Measurements from ENCODE around the gene ABLIM3. TPM values are rescaled to one million over a fixed set of nuclear protein-coding genes. Genes with fewer than 3 reads are reported as not detected.

ABLIM3 gene
- total and polyA plus RNA-seq, 10 of the 15 experiments (the other 5 are each of a cell fraction or from before 2014, with no cell fraction given), result 0.03 TPM; not detected in 9

- CTCF ChIA-PET, result interaction anchor here (1.3 to 1.8 kb wide), 2 partner anchors 17 to 236 kb away, joined by 4 to 6 read pairs; no protein-coding TSS in a partner anchor
- no peak overlapping the region for H2AFZ ChIP-seq (ENCODE audit: control insufficient read depth, low read depth, low read length)
- WGBS (ENCODE audit: insufficient coverage, insufficient replicate concordance, low lambda C conversion rate, missing lambda C conversion rate), result 60% methylated on average over 20 of the region's 20 CpGs
- TF ChIP-seq RAD21 (IDR thresholded peaks at IDR 0.05; ENCODE audit: insufficient read depth, low read depth, low read length), result no peak
- TF ChIP-seq ETV6 (conservative IDR thresholded peaks at IDR 0.05 in 1 of 2, IDR thresholded peaks at IDR 0.05 in 1 of 2; ENCODE audit: borderline replicate concordance in 1 of 2, low read depth in 1 of 2), result no peak
- no peak for TF ChIP-seq ELK1 (IDR thresholded peaks at IDR 0.05; ENCODE audit: low read depth, low read length)
- no peak for TF ChIP-seq MYC (IDR thresholded peaks at IDR 0.05; ENCODE audit: insufficient read depth, insufficient read length, insufficient replicate concordance, low read length, severe bottlenecking)
- no peak for TF ChIP-seq RELA (IDR thresholded peaks at IDR 0.05; ENCODE audit: borderline replicate concordance, partially characterized antibody)
- TF ChIP-seq TCF12 (IDR thresholded peaks at IDR 0.05; ENCODE audit: low read depth, low read length), result no peak
- no peak for TF ChIP-seq MYB (IDR thresholded peaks at IDR 0.05; ENCODE audit: borderline replicate concordance, low read depth, low read length)
- no peak for TF ChIP-seq RBBP5 (conservative IDR thresholded peaks at IDR 0.05)
- peaks cover 2 to 5% of the 10 kb centered on the region in 2 experiments; a peak in 2 of 4 replicates for H3K27me3 ChIP-seq (replicated peaks in 1 of 2; ENCODE audit: control insufficient read depth in 2 of 2, insufficient read depth in 2 of 2, low read length in 1 of 2)
- ATAC-seq, result no peak; the same call in 2 of the 3 replicates
- no peaks in the 10 kb centered on the region for H4K20me1 ChIP-seq (ENCODE audit: control insufficient read depth, insufficient read depth)
- intact Hi-C loops (cut with micrococcal nuclease; ENCODE audit: unreplicated experiment) (loop anchor here (5.0 kb wide), 1 partner anchor 125 kb away; no protein-coding TSS in a partner anchor), in situ Hi-C loops (cut with MboI) (no loop called here)
- no peak for DNase-seq (ENCODE audit: low read depth, low spot score)
- POLR2A ChIA-PET, result no interaction called here
- 0 out of 2 replicates have a peak, but pooled peaks cover 3% of the 10 kb centered on the region for H3K4me1 ChIP-seq (ENCODE audit: control insufficient read depth, insufficient read depth, low read length)
- no peak overlapping the region for H3K4me2 ChIP-seq (ENCODE audit: control insufficient read depth, insufficient read depth)
- RAD21 ChIA-PET (ENCODE audit: unreplicated experiment), result no interaction called here
- H3K79me2 ChIP-seq (ENCODE audit: control insufficient read depth, insufficient read depth, low read length), result no peaks in the 10 kb centered on the region
- H3K9me3 ChIP-seq (replicated peaks; ENCODE audit: control insufficient read depth, insufficient read depth, low read length), result no peaks in the 10 kb centered on the region
- H3K36me3 ChIP-seq (ENCODE audit: control insufficient read depth in 2 of 2, insufficient read depth in 2 of 2, low read length in 1 of 2), result no peaks in the 10 kb centered on the region
- BruUV-seq (replicated peaks), result no TSS peak
- FAIRE-seq, result no peak
- no peak overlapping the region for H3K9ac ChIP-seq (ENCODE audit: control insufficient read depth, insufficient read depth, low read length)
- SMC1A ChIA-PET (ENCODE audit: uncharacterized antibody, unreplicated experiment), result no interaction called here
- H3K27ac ChIP-seq (ENCODE audit: control insufficient read depth, insufficient read depth), result no peak overlapping the region
- no peak overlapping the region for H3K4me3 ChIP-seq
These were observed 911 bp downstream of the ABLIM3 start for GRCh38 chr5:149141957-149142851.
